DND-41 (cell line): ENCODE results near the gene TMCC2.
"Not testable (repeated sequence)": the region's sequence is repeated elsewhere in the genome, so short reads cannot be mapped to it uniquely, and the experiment has no call there.

ENCODE experiments used
- ATAC-seq: fragments of 200-7000 bp; cut with Tn5 transposase; 3 replicates; pipeline ENCODE4 v1.9.1; 2021; ENCODE audit warnings: low read depth; ENCODE audit not compliant: insufficient read depth
- DNase-seq: peaks from one replicate; pipeline ENCODE4 v3.0.0-alpha.2; 2020
- H2AFZ ChIP-seq: 2 replicates; pipeline ENCODE4 v1.6.0; 2012; ENCODE audit warnings: low read depth, low read length
- H3K27ac ChIP-seq: 2 replicates; pipeline ENCODE4 v1.5.1; 2012; ENCODE audit warnings: low read length, inconsistent platforms
- H3K27me3 ChIP-seq: fragments of 200-600 bp; sonication (generic); 2 replicates; pipeline ENCODE4 v1.6.0; 2012; ENCODE audit warnings: low read length, mild to moderate bottlenecking, inconsistent platforms; ENCODE audit not compliant: insufficient read depth, poor library complexity
- H3K36me3 ChIP-seq: 2 replicates; pipeline ENCODE4 v1.5.1; 2012; ENCODE audit warnings: low read length, inconsistent platforms; ENCODE audit not compliant: insufficient read depth
- H3K4me1 ChIP-seq: 2 replicates; pipeline ENCODE4 v1.5.1; 2012; ENCODE audit warnings: mild to moderate bottlenecking, low read length; ENCODE audit not compliant: insufficient read depth
- H3K4me2 ChIP-seq: 2 replicates; pipeline ENCODE4 v1.6.0; 2012; ENCODE audit warnings: mild to moderate bottlenecking, moderate library complexity, low read length, inconsistent platforms; ENCODE audit not compliant: insufficient read depth
- H3K4me3 ChIP-seq, 2 experiments: fragments of 200-600 bp in 1 of 2; shearing (Covaris generic) in 1 of 2; 2 replicates each; pipeline ENCODE4 v1.5.1; 2012 to 2016; ENCODE audit warnings: inconsistent platforms in 2 of 2, low read length in 2 of 2, mild to moderate bottlenecking in 2 of 2, low read depth in 1 of 2, moderate library complexity in 1 of 2
- H3K79me2 ChIP-seq: 2 replicates; pipeline ENCODE4 v1.6.0; 2012; ENCODE audit warnings: low read length, inconsistent platforms; ENCODE audit not compliant: insufficient read depth
- H3K9ac ChIP-seq: 2 replicates; pipeline ENCODE4 v1.6.0; 2012; ENCODE audit warnings: low read depth, mild to moderate bottlenecking, inconsistent platforms, low read length, moderate library complexity
- H3K9me3 ChIP-seq: 2 replicates; pipeline ENCODE4 v1.5.1; 2012; ENCODE audit warnings: low read length, moderate library complexity, mild to moderate bottlenecking, inconsistent platforms; ENCODE audit not compliant: insufficient read depth, severe bottlenecking
- H4K20me1 ChIP-seq: 2 replicates; pipeline ENCODE4 v1.6.0; 2012; ENCODE audit warnings: low read length; ENCODE audit not compliant: insufficient read depth
- EZH2 ChIP-seq: IDR thresholded peaks from 3 replicates; pipeline ENCODE4 v1.6.1; 2012; ENCODE audit warnings: borderline replicate concordance, low read depth, mild to moderate bottlenecking, moderate library complexity, low read length, inconsistent platforms; ENCODE audit not compliant: severe bottlenecking
- TF ChIP-seq, protein P1 (sequence below): IDR thresholded peaks from 2 replicates; pipeline ENCODE4 v1.5.1; 2012; ENCODE audit warnings: borderline replicate concordance, low read length, moderate library complexity, mild to moderate bottlenecking; ENCODE audit not compliant: poor library complexity, severe bottlenecking; ENCODE audit errors: extremely low read depth

TMCC2 gene, protein sequence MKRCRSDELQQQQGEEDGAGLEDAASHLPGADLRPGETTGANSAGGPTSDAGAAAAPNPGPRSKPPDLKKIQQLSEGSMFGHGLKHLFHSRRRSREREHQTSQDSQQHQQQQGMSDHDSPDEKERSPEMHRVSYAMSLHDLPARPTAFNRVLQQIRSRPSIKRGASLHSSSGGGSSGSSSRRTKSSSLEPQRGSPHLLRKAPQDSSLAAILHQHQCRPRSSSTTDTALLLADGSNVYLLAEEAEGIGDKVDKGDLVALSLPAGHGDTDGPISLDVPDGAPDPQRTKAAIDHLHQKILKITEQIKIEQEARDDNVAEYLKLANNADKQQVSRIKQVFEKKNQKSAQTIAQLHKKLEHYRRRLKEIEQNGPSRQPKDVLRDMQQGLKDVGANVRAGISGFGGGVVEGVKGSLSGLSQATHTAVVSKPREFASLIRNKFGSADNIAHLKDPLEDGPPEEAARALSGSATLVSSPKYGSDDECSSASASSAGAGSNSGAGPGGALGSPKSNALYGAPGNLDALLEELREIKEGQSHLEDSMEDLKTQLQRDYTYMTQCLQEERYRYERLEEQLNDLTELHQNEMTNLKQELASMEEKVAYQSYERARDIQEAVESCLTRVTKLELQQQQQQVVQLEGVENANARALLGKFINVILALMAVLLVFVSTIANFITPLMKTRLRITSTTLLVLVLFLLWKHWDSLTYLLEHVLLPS

DNA sequence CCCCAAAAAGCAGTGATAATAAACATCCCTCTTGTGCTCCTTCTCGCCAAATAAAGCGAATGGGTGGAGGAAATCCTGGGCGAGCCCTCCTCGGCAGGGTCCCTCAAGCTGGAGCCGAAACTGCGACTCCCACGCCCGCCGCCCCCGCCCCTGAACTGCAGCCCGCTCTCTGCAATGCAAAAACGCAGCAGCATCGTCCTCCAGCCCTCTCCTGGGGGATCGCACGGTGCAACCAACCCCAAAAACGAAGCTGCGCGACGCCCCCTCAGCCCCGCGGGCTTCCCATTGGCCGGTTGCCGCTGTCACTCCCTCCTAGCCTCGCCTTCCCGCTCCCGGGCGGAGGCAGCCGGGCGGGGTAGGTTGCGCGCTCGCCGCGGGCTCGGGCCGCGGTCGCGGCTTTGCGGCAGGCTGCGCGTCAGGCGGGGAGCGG, at the start of gene TMCC2:
TMCC2 (plus strand) TSS at position 363 of the 430 bp plus-strand sequence. CDS start 619 bp downstream, outside the sequence.
- ATAC-seq (peak; percentile 100), DNase-seq (peak; percentile 91)
- Histone ChIP-seq H3K27ac (no peak within 1 kb of the TSS), H4K20me1 (peaks cover 6% of the 10 kb centered on the region), H3K36me3 (no peaks in the 10 kb centered on the region), H3K4me3 (peak within 1 kb of the TSS; percentile 19 to 61; a peak in 3 of 4 replicates), H3K27me3 (peaks cover 16% of the 10 kb centered on the region), H3K4me2 (peak within 1 kb of the TSS; percentile 82), H2AFZ (peak within 1 kb of the TSS; percentile 84), H3K4me1 (peaks cover 33% of the 10 kb centered on the region), H3K9ac (peak within 1 kb of the TSS; percentile 55), H3K9me3 (no peaks in the 10 kb centered on the region), H3K79me2 (no peaks in the 10 kb centered on the region)
- TF ChIP-seq, protein P1, sequence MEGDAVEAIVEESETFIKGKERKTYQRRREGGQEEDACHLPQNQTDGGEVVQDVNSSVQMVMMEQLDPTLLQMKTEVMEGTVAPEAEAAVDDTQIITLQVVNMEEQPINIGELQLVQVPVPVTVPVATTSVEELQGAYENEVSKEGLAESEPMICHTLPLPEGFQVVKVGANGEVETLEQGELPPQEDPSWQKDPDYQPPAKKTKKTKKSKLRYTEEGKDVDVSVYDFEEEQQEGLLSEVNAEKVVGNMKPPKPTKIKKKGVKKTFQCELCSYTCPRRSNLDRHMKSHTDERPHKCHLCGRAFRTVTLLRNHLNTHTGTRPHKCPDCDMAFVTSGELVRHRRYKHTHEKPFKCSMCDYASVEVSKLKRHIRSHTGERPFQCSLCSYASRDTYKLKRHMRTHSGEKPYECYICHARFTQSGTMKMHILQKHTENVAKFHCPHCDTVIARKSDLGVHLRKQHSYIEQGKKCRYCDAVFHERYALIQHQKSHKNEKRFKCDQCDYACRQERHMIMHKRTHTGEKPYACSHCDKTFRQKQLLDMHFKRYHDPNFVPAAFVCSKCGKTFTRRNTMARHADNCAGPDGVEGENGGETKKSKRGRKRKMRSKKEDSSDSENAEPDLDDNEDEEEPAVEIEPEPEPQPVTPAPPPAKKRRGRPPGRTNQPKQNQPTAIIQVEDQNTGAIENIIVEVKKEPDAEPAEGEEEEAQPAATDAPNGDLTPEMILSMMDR = no peak
- TF ChIP-seq EZH2 = no peak

- no peak for ATAC-seq
- no peak overlapping the region for H3K27ac ChIP-seq
- DNase-seq = no peak
- H3K4me1 ChIP-seq = peaks cover 8% of the 10 kb centered on the region
- H3K4me2 ChIP-seq = no peak overlapping the region
- H3K27me3 ChIP-seq = no peaks in the 10 kb centered on the region
- H4K20me1 ChIP-seq = no peaks in the 10 kb centered on the region
- no peak for TF ChIP-seq EZH2
- TF ChIP-seq, protein P1 = no peak
- H3K9ac ChIP-seq = no peak overlapping the region
- H2AFZ ChIP-seq = no peak overlapping the region
- 0 out of 2 replicates have a peak, but pooled peaks cover 2% of the 10 kb centered on the region for H3K36me3 ChIP-seq
- no peak overlapping the region for H3K4me3 ChIP-seq
- H3K9me3 ChIP-seq = no peaks in the 10 kb centered on the region
- H3K79me2 ChIP-seq = no peaks in the 10 kb centered on the region
These were observed 47.9 kb upstream of the TMCC2 start for GRCh38 chr1:205179842-205180241.

GRCh38 chr1:205180331-205180730, 47.4 kb upstream of the TMCC2 start:
- not testable (repeated sequence) for H3K4me1 ChIP-seq, H3K9ac ChIP-seq, H2AFZ ChIP-seq, DNase-seq, H3K27ac ChIP-seq, H3K9me3 ChIP-seq, ATAC-seq, H3K36me3 ChIP-seq, H3K4me3 ChIP-seq, H4K20me1 ChIP-seq, H3K27me3 ChIP-seq, H3K79me2 ChIP-seq, H3K4me2 ChIP-seq

DNA sequence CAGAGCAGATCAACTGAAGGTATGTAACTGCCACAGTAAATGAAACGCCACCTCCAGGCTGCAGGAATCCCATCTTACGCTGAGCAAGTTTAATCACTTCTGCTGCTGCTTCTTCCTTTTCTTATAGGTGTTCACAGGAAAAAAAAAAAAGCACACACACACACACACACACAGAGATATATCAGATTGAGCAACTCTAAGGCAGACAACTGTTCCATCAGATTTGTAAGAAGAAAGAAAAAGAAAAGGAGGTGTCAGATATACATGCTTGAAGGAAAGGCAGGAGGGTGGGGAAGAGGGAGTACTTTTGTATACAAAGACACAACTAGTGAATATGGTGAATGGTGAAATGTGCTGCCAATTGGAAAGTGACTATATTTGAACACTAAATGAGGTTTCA, 44.8 kb upstream of the TMCC2 start:
- Histone ChIP-seq H3K4me2 (no peak overlapping the region), H3K4me3 (no peak overlapping the region), H3K9me3 (no peaks in the 10 kb centered on the region), H4K20me1 (peaks cover 2% of the 10 kb centered on the region; the same call in 1 of the 2 replicates), H3K27me3 (no peaks in the 10 kb centered on the region), H3K27ac (no peak overlapping the region), H2AFZ (no peak overlapping the region), H3K36me3 (peaks cover 7% of the 10 kb centered on the region; the same call in 1 of the 2 replicates), H3K9ac (no peak overlapping the region), H3K4me1 (peaks cover 8% of the 10 kb centered on the region), H3K79me2 (no peaks in the 10 kb centered on the region)
- no peak for ATAC-seq
- no peak for DNase-seq
- TF ChIP-seq, protein P1 = no peak
- no peak for TF ChIP-seq EZH2
